ENCODE results near the gene PPM1A.
A peak's percentile ranks its signal among the peaks of the same experiment; 100 is the strongest.
"Not testable (repeated sequence)": the region's sequence is repeated elsewhere in the genome, so short reads cannot be mapped to it uniquely, and the experiment has no call there.

Gene PPM1A

DNA sequence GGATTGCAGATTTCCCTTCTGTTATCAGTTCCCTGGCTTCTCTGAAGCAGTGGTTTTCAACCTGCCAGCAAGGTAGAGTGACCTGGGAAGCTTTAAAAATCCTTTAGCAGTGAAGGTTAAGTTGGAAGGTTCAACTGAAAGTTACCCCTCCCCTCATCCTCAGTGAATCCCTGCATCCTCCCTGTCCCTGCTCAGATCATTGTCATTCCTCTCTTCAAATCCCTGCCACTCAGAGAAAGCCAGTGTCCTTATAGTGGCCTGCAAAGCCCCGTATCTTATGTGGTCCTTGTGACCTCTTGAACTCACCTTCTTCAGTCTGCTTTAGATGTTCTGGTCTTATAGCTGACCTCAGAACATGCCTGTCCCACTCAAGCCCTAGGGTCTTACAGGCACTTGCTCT, 53.6 kb downstream of the PPM1A start:
- H3K4me3 Mint-ChIP-seq = no peak overlapping the region
- no peaks in the 10 kb centered on the region for H3K4me1 Mint-ChIP-seq
- no peaks in the 10 kb centered on the region for H3K36me3 Mint-ChIP-seq
- no peaks in the 10 kb centered on the region for H3K27me3 Mint-ChIP-seq
- H3K9me3 Mint-ChIP-seq = no peaks in the 10 kb centered on the region
- CTCF ChIA-PET = no interaction called here
- DNase-seq = no peak
- no peak overlapping the region for H3K27ac Mint-ChIP-seq

DNA sequence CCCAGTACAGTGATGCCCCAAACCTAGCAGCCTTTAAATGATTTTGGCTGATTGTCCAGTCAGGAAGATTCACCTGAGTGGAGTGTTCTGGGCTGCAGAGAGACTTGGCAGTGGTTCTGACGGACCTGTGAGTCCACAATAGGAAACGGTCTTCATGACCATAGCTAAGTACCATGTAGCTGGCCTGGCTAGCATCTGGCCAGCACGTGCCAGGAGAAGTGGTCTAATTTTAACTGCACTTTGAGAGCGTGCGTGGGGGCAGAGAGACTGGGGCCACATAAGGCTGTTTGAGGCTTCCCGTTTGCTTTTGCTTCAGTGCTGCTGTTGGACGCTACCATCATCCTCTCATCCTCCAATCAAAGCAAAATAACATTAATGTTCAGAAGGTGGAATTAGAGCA, 54.7 kb downstream of the PPM1A start:
- H3K9me3 Mint-ChIP-seq = no peaks in the 10 kb centered on the region
- no peak overlapping the region for H3K4me3 Mint-ChIP-seq
- H3K36me3 Mint-ChIP-seq = no peaks in the 10 kb centered on the region
- no peaks in the 10 kb centered on the region for H3K4me1 Mint-ChIP-seq
- no peaks in the 10 kb centered on the region for H3K27me3 Mint-ChIP-seq
- CTCF ChIA-PET = interaction anchor here (1.0 kb wide), 1 partner anchor 11 kb away, joined by 3 read pairs; no protein-coding TSS in a partner anchor
- no peak for DNase-seq
- H3K27ac Mint-ChIP-seq = no peak overlapping the region

DNA sequence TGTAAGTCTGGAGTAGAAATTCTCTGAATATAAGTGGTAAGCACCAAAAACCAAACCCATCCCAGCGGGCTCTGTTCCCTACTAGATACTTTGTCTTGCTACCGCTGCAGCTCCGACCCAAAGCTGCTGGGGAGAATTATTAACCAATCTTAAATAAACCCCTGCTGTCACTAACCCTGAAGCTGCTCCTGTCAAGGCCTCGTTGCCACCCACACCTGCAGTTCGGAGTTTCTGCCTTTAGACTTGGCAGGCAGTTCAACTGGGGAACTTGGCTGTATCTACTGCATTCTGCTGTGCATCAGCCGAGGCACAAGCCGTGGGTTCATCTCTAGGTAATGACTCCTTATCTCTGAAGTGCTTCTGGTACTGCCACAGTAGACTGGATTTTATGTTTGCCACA, 55.5 kb downstream of the PPM1A start:
- CTCF ChIA-PET = no interaction called here

DNA sequence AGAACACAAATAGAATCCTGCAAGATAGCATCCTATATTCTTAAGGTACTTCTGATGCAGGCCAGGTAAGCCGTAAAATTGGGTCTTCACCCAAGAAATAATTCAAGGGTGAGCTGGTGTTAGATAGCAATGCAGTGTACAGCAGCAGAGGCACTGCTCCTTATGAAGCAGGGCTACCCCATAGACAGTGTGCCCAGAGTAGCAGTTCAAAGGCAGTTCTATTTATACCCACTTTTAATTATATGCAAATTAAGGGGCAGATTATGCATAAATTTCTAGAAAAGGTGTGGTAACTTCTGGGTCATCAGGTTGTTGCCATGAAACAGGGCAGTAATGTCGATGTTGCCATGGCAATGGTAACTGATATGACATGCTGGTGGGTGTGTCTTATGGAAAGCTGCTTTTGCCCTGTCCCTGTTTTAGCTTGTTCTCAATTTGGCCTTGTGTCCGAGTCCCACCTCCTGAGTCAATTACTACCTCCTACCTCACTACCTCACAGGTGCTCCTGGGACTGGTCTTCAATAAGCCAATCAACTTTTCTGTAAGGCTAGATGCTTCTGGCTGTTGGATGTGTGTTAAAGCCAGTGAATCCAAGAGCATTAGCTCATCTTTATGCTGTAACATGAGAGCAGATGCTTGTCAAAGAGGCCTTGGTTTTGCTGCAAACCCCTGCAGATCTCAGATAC, 61.0 kb downstream of the PPM1A start:
- Mint-ChIP-seq H3K4me3 (no peak overlapping the region), H3K27ac (no peak overlapping the region), H3K36me3 (no peaks in the 10 kb centered on the region), H3K9me3 (no peaks in the 10 kb centered on the region), H3K4me1 (no peaks in the 10 kb centered on the region), H3K27me3 (peaks cover 3% of the 10 kb centered on the region)
- CTCF ChIA-PET = interaction anchor here (0.9 kb wide), 1 partner anchor 9 kb away, joined by 3 read pairs; no protein-coding TSS in a partner anchor
- DNase-seq = no peak

More for the DNA sequence above, 55.5 kb downstream of the PPM1A start:
- Mint-ChIP-seq H3K4me1 (no peaks in the 10 kb centered on the region), H3K9me3 (no peaks in the 10 kb centered on the region), H3K27ac (no peak overlapping the region), H3K36me3 (no peaks in the 10 kb centered on the region), H3K4me3 (no peak overlapping the region), H3K27me3 (no peaks in the 10 kb centered on the region)
- no peak for DNase-seq

DNA sequence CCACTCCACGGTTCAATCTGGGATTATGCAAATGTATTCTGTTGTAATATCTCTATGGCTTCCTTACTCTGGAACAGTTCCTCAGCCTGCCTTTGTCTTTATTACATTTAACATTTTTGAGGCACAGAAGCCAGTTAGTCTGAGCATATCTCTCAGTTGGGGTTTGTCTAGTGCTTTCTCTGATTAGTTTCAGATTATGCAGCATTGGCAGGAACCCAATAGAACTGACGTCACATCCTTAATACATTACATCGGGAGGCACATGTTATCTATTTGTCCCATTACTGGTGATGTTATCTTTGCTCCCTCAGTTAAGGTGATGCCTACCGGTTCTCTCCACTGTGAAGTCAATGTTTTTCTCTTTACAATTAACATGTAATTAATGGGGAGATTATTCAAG, 62.4 kb downstream of the PPM1A start:
- DNase-seq = no peak
- CTCF ChIA-PET = no interaction called here
- Mint-ChIP-seq H3K4me1 (no peaks in the 10 kb centered on the region), H3K27me3 (peaks cover 7% of the 10 kb centered on the region), H3K36me3 (no peaks in the 10 kb centered on the region), H3K27ac (no peak overlapping the region), H3K9me3 (no peaks in the 10 kb centered on the region), H3K4me3 (no peak overlapping the region)

DNA sequence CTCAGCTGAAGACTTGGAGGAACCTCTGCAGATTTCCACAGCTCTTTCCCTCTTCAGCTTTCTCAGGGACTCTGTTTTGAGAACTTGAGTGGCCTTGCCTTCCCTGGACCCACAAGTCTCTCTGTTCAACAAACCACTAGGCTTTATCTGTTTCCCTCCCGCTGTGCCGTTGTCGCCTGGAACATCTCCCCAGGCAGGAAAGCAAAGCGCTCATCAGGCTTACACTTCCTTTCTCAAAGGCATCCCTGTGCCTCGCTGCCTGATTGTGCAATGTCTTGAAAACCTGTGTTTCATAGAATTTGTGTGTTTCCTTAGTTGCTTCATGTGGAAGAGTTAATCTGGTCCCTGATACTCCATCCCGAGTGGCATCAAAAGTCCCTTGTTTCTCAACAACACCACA, 64.1 kb downstream of the PPM1A start:
- CTCF ChIA-PET = no interaction called here
- no peak overlapping the region for H3K4me3 Mint-ChIP-seq
- no peaks in the 10 kb centered on the region for H3K36me3 Mint-ChIP-seq
- no peaks in the 10 kb centered on the region for H3K4me1 Mint-ChIP-seq
- H3K27ac Mint-ChIP-seq = no peak overlapping the region
- no peak for DNase-seq
- peaks cover 19% of the 10 kb centered on the region for H3K27me3 Mint-ChIP-seq
- no peaks in the 10 kb centered on the region for H3K9me3 Mint-ChIP-seq

DNA sequence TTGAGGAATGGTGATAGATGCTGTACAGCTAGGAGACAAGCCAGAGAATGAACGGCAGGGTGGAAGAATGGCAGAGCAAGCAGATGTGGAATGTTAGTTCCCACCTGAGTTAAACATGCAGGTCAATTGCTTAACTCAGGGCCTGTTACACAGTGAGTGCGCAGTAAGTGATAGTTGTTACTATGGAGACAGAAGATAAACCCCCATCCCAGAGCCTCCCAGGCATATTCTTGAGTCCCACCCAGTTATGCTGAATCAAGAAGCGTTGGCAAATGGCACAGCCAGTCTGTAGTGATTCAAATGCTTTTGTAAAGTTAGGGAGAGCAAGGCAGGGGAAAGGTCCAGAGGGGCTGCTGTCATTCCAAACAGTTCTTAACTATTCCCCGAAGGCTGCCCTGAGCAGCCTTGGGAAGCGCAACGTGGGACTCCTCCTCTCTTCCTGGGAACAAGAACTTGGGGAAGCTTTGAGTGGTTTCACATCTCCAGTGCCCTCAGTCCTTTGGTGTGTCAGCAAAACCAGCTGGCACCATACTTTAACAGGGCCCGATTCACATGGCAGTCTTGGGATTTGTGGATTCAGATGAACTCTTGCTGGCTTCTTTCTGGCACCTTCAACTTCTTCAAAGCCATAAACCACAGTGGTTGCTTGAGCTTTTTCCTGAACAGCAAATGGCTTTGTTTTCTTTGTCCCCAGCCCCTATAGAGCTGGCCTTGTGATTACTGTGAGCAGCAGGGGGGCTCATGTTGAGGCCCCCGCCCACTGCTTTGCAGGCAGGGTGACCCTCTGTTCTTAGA, 66.4 kb downstream of the PPM1A start:
- CTCF ChIA-PET = interaction anchor here (1.1 kb wide), 1 partner anchor 12 kb away, joined by 3 read pairs; no protein-coding TSS in a partner anchor
- peaks cover 30% of the 10 kb centered on the region for H3K27me3 Mint-ChIP-seq
- no peaks in the 10 kb centered on the region for H3K4me1 Mint-ChIP-seq
- H3K36me3 Mint-ChIP-seq = no peaks in the 10 kb centered on the region
- H3K4me3 Mint-ChIP-seq = no peak overlapping the region
- DNase-seq = no peak
- no peak overlapping the region for H3K27ac Mint-ChIP-seq
- no peaks in the 10 kb centered on the region for H3K9me3 Mint-ChIP-seq

DNA sequence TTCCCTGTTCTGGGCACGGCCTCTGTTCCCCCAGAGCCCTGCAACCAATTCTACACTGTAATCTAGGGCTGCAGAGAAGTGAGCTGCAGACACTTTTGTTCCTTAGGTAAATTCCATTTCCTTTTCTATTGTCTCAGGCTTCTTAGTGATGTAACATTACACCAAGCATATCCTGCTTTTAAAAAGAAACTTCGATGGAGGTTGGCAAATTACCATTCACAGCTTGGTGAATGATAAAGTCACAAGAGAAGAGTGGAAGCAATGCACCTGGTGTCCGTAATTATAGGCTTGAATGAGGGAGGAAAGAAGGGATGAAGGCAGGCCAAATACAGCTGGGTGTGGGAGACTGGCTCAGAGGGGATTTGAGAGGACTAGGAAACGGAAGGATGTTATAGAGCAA, 68.6 kb downstream of the PPM1A start:
- peak overlapping the region; percentile 63 for H3K27ac Mint-ChIP-seq
- CTCF ChIA-PET = interaction anchor here (1.0 kb wide), 1 partner anchor 10 kb away, joined by 3 read pairs; no protein-coding TSS in a partner anchor
- no peaks in the 10 kb centered on the region for H3K9me3 Mint-ChIP-seq
- peaks cover 35% of the 10 kb centered on the region for H3K27me3 Mint-ChIP-seq
- no peak overlapping the region for H3K4me3 Mint-ChIP-seq
- H3K36me3 Mint-ChIP-seq = no peaks in the 10 kb centered on the region
- H3K4me1 Mint-ChIP-seq = no peaks in the 10 kb centered on the region
- DNase-seq = no peak

DNA sequence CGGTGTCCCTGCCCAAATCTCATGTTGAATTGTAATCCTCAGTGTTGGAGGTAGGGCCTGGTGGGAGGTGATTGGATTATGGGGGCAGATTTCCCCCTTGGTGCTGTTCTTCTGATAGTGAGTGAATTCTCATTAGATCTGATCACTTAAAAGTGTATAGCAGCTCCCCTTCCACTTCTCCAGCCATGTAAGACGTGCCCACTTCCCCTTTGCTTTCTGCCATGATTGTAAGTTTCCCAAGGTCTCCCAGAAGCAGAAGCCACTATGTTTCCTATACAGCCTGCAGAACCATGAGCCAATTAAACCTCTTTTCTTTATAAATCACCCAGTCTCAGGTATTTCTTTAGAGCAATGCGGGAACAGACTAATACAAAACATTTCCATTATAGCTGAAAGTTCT, 71.8 kb downstream of the PPM1A start:
- peaks cover 51% of the 10 kb centered on the region for H3K27me3 Mint-ChIP-seq
- H3K27ac Mint-ChIP-seq, H3K36me3 Mint-ChIP-seq, H3K4me3 Mint-ChIP-seq, H3K9me3 Mint-ChIP-seq, DNase-seq, H3K4me1 Mint-ChIP-seq, CTCF ChIA-PET: not testable (repeated sequence)

DNA sequence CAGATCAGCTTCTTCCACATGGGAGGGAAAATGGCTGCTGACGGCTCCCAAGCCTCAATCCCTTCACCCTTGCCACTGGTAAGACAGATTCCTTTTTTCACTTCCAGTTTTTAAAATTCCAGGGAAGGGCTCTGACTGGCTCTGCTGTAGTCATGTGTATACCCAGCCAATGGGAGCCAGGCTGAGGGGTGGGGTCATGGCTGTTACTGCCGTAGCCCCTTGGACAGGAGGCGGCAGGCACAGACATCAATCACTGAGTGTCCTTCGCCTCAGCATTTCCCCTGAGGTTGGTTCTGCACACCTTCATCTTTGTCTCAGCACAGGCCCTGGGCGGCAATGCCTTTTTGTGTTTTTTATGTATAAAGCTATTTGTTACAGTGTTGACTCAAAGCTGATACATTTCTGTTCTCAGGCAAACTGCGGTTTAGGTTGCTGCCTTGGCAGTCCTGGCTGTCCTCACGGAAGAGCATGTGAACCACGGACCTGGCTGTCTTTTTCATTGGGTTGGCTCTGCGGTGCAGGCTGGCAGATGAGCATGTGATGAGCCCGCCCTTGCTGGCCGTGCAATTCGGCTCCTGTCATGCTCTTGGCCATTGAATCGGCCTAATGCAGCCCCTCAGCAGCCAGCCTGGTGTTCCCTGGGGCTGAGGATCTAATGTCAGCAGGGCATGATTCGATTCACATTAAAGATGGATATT, 74.3 kb downstream of the PPM1A start:
- CTCF ChIA-PET = no interaction called here

DNA sequence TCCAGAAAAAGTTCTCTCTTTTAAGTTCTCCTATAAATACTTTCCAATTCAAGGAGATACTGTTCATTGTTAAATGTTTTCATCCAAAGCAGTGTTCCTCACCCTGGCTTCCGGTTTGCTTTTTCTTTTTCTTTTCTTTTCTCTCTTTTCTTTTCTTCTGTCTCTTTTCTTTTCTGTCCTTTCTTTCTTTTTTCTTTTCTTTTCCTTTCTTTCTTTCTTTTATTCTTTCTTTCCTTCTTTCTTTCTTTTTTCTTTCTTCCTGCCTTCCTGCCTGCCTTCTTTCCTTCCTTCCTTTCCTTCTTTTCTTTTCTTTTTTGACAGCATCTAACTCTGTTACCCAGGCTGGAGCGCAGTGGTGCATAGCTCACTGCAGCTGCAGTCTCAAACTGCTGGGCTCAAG, 75.8 kb downstream of the PPM1A start:
- H3K9me3 Mint-ChIP-seq = no peaks in the 10 kb centered on the region
- no peak for DNase-seq
- H3K4me3 Mint-ChIP-seq = no peak overlapping the region
- CTCF ChIA-PET = interaction anchor here (0.6 to 1.6 kb wide), 2 partner anchors 34 to 59 kb away, joined by 4 to 5 read pairs; no protein-coding TSS in a partner anchor
- H3K27me3 Mint-ChIP-seq = peaks cover 57% of the 10 kb centered on the region
- no peak overlapping the region for H3K27ac Mint-ChIP-seq
- H3K4me1 Mint-ChIP-seq = peaks cover 19% of the 10 kb centered on the region
- no peaks in the 10 kb centered on the region for H3K36me3 Mint-ChIP-seq

More for the DNA sequence above, 74.3 kb downstream of the PPM1A start:
- H3K9me3 Mint-ChIP-seq = no peaks in the 10 kb centered on the region
- no peak overlapping the region for H3K4me3 Mint-ChIP-seq
- no peaks in the 10 kb centered on the region for H3K36me3 Mint-ChIP-seq
- H3K4me1 Mint-ChIP-seq = peaks cover 14% of the 10 kb centered on the region
- DNase-seq = no peak
- H3K27me3 Mint-ChIP-seq = peaks cover 53% of the 10 kb centered on the region
- no peak overlapping the region for H3K27ac Mint-ChIP-seq

DNA sequence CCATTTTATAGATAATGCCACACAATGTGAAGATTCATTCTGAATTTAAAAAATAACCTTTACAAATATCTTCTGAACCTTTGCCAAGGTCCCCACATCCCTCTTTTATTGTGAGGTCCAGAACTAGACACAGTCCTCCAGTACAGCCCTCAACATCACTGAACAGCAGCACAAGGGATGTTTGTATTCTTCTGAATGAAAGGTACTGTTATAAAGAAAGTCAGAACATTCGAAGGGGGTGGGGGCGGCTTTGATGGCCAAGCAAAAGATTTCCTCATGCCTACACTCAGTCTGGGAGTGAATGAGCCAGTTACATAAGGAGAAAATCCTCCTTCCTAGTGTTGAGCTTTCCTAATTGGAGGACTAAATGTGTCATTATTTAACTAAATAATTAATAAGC, 77.3 kb downstream of the PPM1A start:
- Mint-ChIP-seq H3K36me3 (no peaks in the 10 kb centered on the region), H3K9me3 (no peaks in the 10 kb centered on the region), H3K27ac (no peak overlapping the region), H3K27me3 (peaks cover 53% of the 10 kb centered on the region), H3K4me3 (no peak overlapping the region), H3K4me1 (peaks cover 27% of the 10 kb centered on the region)
- DNase-seq = no peak
- CTCF ChIA-PET = interaction anchor here (1.7 to 2.0 kb wide), 2 partner anchors 18 to 60 kb away, joined by 4 to 7 read pairs; no protein-coding TSS in a partner anchor

DNA sequence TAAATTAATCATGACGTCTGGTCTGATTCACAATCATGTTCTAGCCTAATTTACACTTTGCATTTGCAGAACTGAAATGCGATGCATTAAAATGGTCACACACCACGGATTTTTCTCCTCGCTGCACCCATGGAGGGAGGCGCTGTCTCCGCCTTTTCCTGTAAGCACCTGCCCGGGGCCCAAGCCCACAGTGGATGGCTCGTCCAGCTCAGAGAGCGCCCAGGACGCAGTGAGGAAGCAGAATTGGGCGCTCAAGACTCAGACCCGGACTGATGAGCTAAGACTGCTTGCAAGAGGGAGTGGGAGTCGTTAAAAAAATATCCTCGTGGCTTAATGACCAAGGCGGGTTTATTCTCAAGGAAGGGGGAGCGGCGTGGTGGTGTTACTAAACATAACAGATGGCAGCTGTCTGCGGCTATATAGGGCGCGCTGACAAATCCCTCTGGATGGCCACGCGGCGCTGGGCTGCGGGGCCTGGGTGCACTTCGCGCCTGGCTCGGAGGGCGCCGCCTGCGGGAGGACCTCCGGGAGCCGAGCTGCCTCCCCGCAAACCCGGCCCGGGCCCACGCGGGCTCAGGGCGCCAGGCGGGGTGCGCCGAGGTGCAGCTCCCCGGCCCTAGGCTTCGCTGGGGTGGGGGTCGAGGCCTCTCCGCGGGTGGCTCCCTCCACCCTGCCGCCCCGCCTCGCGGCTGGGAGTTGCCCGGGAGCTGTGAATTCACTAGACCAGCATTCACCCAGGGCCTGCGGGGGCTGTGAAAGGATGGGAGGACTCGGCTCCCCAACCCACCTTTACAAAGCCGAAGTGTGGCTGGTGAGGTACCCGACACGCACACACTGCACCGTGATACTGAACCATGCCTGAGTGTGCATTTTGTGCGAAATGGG, 78.7 kb downstream of the PPM1A start:
- Mint-ChIP-seq H3K4me1 (peaks cover 41% of the 10 kb centered on the region), H3K4me3 (peak overlapping the region; percentile 74), H3K9me3 (no peaks in the 10 kb centered on the region), H3K36me3 (no peaks in the 10 kb centered on the region), H3K27ac (no peak overlapping the region), H3K27me3 (peaks cover 49% of the 10 kb centered on the region)
- DNase-seq = peak; percentile 54
- CTCF ChIA-PET = interaction anchor here (0.9 to 2.0 kb wide), 5 partner anchors 8 to 63 kb away, joined by 3 to 7 read pairs (median 3); no protein-coding TSS in a partner anchor
